ENCODE data around the gene CLK1.
"Not testable (repeated sequence)": the region's sequence is repeated elsewhere in the genome, so short reads cannot be mapped to it uniquely, and the experiment has no call there.

Gene CLK1

DNA sequence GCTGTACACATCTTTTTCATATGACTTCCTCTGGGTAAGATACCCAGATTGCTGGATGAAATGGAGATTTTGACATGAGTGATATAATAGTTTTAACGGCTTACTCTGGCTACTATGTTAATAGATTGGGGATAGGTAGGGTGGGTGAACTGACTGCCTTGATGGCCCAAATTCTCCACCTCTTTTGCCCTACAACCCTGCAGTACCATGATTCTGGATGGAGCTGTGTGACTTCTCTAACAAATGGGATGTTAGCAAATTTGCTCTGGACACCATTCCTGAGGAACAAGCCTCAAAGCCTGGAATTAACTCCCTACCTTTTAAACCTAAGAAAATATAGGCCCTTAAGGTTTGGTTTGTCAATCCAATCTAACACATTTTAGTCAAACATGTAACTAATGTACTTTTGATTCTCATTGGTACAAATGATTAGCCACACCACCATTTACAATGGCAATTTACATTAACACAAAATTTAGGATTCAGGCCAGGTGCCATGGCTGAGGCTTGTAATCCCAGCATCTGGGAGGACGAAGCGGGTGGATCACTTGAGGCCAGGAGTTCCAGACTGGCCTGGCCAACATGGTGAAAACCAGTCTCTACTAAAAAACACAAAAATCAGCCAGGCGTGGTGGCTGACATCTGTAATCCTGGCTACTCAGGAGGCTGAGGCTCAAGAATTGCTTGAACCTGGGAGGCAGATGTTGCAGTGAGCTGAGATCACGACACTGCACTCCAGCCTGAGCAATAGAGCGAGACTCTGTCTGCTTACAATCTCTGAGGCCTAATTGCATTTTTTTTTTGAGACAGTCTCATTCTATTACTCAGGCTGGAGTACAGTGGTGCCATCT is 12.8 kb downstream of the CLK1 start:
- DNase-seq (ENCODE audit: low spot score): no peak

GRCh38 chr2:200850512-200851256 is 13.8 kb downstream of the CLK1 start:
- no peak for DNase-seq (ENCODE audit: low spot score)

DNA sequence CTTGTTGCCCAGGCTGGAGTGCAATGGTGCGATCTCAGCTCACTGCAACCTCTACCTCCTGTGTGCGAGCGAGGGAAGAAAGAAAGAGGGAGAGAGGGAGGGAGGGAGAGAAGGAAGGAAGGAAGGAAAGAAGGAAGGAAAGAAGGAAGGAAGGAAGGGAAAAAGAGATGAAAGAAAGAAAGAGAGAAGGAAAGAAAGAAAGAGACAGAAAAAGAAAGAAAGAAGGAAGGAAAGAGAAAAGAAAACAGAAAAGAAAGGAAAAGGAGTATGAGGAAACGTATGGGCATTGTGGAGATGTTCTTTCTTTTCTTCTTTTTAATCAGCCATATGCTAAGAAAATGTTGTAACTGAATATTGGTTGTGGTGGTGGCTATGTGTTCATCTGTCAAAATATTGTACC is 16.5 kb downstream of the CLK1 start:
- no peak for DNase-seq (ENCODE audit: low spot score)

DNA sequence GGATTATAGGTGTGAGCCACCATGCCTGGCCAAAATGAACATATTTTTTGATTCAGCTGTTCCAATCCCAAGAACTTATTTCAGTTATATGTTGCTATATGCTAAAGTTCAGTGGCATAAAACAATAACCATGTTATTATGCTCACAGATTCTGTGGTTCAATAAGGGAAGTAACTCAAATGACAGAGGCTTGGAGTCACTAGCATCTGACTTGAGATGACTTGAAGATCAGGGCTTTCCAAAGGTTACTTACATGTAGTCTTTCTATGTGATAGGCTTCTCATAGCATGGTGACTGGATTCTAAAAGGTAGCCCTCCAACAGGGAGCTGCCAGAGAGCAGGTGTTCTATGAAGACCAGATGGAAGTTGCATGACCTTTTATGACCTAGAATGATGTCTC is 17.2 kb downstream of the CLK1 start:
- DNase-seq (ENCODE audit: low spot score): no peak

- DNase-seq (ENCODE audit: low spot score): no peak
Observed at GRCh38 chr2:200845669-200846325, 18.7 kb downstream of the CLK1 start.

DNA sequence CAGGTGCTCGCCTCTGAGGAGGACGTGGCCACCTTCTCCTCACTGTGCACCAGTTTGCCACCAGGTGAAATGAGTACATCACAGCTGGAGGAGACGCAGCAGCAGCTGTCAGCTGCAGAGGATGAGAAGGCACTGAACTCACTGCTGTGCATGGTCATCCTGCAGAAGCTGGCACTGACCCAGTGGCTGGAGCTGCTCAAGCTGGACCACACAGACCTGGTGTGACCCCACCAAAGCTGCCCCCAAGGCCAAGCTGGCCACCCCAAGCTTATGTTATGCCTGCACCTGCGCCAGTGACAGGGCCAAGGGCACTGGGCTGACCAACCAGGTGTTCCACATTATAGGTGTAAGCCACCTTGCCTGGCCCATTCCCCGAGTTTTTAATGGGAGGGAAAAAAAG is 19.3 kb downstream of the CLK1 start:
- DNase-seq (ENCODE audit: low spot score): no peak

DNA sequence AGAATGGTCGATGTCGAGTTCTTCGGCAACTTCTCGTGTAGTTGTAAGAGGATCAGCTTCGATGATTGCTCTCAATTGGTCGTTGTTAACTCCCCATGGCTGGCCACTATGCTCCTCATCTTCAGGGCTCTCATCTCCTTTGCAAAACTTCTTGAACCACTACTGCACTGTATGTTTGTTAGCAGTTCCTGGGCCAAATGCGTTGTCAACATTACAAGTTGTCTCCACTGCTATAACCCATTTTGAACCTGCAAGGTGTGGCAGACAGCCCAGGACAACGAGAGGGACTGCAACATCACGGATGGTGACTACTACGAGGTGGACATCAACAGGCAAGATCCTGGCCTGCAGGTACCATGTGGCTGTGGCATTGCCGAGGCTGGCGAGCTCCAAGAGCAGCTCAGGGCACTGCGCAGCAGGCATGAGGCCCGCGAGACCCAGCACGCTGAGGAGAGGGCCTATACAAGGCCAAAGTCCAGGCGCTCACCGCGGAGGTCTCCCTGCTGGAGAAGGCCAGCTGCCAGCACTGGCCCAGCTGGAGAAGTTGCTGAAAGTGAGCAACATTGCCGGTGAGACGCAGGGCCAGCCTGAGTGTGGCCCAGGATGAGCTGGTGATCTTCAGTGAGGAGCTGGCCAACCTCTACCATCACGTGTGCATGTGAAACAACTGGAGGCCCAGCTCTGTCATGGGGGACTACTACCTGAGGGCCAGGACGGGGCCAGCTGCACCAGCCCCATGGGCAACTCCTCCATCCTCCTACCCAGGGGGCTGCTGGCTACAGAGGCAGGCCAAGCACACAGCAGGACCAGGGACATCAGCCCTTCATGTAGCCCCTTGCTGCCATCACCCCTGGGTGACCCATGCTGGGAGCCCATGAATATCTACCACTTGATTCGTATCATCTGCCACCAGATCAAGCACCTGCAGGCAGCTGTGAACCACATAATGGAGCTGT is 20.2 kb downstream of the CLK1 start:
- no peak for DNase-seq (ENCODE audit: low spot score)

DNA sequence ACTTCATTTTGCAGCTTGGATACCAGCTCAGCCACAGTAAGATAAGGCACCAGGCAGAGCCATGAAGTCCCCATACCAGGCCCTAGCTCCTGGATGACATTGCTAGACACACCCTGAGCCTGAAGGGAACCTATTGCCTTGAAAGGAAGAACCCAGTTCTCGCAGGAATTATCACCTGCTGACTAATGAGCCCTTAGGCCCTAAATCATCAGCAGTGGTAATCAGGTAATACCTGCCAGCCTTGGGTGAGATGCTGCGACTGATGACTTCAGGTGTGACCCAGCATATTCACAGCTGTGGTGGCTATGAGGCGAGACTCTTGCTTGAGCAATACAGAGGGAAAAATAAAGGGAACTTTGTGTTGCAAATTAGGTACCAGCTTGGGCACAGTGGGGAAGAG is 24.9 kb downstream of the CLK1 start:
- no peak for DNase-seq (ENCODE audit: low spot score)

GRCh38 chr2:200834701-200835100 is 29.8 kb downstream of the CLK1 start:
- no peak for DNase-seq (ENCODE audit: low spot score)

DNA sequence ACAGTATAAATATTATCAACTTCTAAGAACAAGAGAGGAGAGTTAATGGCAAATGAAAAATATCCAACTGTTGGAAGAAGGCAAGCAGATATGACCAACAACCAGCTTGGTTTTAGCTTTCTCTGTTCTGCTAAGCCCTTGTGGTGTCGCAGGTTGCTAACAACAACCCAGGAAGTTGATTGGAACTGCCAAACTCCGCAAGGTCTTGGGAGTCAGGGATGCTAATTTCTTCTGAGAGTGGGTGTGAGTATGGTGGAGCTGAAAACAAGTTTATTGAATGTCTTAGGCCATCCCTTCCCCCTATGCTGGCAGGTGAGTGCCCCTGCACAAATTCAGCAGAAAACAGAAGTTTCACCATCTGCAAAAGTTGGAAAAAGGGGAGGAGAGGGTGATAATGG is 35.2 kb downstream of the CLK1 start:
- no peak for DNase-seq (ENCODE audit: low spot score)

- DNase-seq (ENCODE audit: low spot score): no peak
Observed at GRCh38 chr2:200828572-200829257, 35.7 kb downstream of the CLK1 start.

- DNase-seq (ENCODE audit: low spot score): no peak
Observed at GRCh38 chr2:200828104-200828503, 36.4 kb downstream of the CLK1 start.

GRCh38 chr2:200821686-200822245 is 42.7 kb downstream of the CLK1 start:
- no peak for DNase-seq (ENCODE audit: low spot score)

- no peak for DNase-seq (ENCODE audit: low spot score)
Observed at GRCh38 chr2:200820573-200821234, 43.8 kb downstream of the CLK1 start.

GRCh38 chr2:200818732-200819131 is 45.7 kb downstream of the CLK1 start:
- not testable (repeated sequence) for DNase-seq (ENCODE audit: low spot score)

DNA sequence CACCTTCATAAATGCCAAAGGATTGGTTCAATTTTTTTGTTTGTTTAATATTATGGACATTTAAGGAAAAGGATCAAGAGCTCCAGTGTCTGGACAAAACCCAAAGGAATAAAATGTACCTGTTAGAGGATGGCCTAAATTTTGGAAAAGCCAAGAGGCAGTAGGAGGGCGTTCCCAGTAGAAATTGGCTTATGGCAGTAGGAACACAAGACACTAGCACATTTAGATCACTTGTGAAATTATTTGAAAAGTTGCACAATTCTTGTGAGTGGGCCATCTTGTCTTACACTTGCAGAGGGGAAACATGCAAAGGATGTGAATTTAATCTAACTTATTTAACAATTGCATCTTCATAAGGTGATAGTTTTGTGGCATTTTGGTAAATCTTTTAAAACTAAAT is 49.5 kb downstream of the CLK1 start:
- no peak for DNase-seq (ENCODE audit: low spot score)

GRCh38 chr2:200814276-200814815 is 50.1 kb downstream of the CLK1 start:
- DNase-seq (ENCODE audit: low spot score): no peak

DNA sequence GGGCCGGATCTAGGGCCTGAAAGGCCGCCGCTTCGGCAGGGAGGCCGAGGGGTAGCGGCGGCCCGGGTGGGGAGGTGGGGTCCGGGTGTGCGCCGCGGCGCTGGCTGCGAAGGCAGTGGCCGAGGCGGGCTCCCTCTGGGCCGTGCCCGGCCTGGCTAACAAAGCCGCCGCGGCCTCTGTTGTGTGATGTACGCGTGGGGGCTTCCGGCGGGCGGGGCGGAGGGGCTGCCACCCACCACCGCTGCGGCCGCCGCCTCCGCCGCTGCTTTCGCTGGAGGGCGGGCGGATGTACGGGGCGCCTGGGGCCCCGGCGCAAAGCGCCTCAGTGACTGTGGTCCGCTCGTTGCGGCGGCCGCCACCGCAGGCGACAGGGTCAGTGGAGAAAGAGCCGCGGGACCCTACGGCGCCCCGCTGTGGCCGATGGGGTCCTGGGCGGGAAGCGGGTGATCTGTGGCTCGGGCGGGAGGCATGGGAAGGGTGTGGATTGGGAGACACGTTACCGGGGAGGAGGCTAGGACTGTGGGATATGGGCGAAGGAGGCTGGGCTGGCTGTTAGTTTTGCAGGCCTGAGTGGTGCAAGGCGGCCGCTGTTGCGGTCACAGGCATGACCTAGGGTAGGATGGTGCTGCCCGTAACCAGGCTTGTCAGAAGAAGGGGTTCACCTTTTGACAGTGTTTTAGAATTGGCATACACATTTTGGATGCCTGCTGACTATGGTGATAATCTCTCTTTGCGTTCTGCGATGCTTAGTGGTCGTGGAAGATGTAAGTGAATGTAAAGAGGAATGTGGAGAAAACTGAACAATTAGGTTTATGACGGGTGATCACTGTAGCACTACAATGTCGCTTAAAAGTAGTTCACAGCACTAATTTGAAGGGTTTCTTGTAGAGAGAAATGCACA is 52.1 kb downstream of the CLK1 start:
- peak; percentile 41 for DNase-seq (ENCODE audit: low spot score)
